Measurements from ENCODE around the gene SPTBN4. TPM values are rescaled to one million over a fixed set of nuclear protein-coding genes. Genes with fewer than 3 reads are reported as not detected.

The SPTBN4 gene
- total and polyA plus RNA-seq, 2 experiments from 2014 or later = 0.67 to 1.3 TPM

DNA sequence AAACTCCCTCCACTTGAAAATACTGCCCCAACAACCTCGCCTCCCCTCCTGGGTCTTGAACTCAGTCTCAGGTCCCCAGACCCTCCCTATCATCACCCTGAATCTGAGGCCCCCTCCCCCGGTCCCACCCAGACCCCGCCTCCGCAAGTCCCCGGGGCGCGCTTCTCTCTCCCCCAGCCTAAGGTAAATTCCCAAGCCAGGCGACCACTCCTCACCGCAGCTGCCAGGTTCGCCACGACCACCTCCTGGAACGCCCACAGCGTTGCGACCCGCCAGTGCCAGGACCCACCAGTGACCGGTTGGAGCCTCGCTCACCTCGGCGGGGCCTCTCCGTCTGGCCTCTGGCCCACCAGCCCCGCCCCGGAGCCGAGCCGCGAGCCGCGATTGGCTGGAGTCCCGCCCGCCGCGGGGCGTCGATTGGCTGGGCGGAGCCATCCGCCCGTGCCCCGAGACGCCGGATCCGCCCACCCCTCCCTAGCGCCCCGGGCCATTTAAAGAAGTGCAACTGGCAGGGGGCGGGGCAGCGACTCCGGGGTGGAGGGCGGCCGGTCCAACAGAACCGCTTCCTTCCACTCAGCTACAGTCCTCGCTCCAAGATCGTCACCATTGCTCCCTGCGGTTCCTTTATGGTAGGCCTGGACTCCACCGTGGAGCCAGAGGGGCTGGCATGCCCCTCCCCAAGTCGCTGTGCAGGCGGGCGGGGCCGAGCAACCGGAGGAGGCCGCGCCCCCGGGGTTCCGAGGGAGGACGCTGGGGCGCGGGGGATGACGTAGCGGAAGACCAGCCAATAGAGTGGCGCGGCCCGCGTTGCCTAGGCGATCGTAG is 22.6 kb upstream of the SPTBN4 start, which contains the start of gene SERTAD3:
Gene SERTAD3 (minus strand): TSS at position 336 of the 825 bp plus-strand sequence. CDS start 2,255 bp downstream, outside the sequence.
- no peaks in the 10 kb centered on the region for H3K36me3 ChIP-seq (replicated peaks; ENCODE audit: insufficient read depth, low read depth)
- peak within 1 kb of the TSS; percentile 57 for H2AFZ ChIP-seq
- H3K9me2 ChIP-seq (replicated peaks; ENCODE audit: insufficient read depth) = no peaks in the 10 kb centered on the region
- no peaks in the 10 kb centered on the region for H3K27me3 ChIP-seq
- peaks cover 27% of the 10 kb centered on the region for H3K4me1 ChIP-seq (ENCODE audit: insufficient read depth)
- TF ChIP-seq EZH2phosphoT487 (IDR thresholded peaks at IDR 0.05; ENCODE audit: low read depth, severe bottlenecking, unreplicated experiment) (no peak), EZH2 (IDR thresholded peaks at IDR 0.05; ENCODE audit: borderline replicate concordance) (no peak), CTCF (IDR thresholded peaks at IDR 0.05; ENCODE audit: poor library complexity) (no peak)
- peaks cover 41% of the 10 kb centered on the region for H3K79me2 ChIP-seq
- peak within 1 kb of the TSS; percentile 60 for H3K4me3 ChIP-seq
- H3K27ac ChIP-seq = peak within 1 kb of the TSS; percentile 98
- peak; percentile 99 for DNase-seq (ENCODE audit: low spot score)
- H3K9me3 ChIP-seq (ENCODE audit: low read depth) = no peaks in the 10 kb centered on the region
- peak within 1 kb of the TSS; percentile 79 for H3K4me2 ChIP-seq
- H4K20me1 ChIP-seq (ENCODE audit: insufficient read depth, poor library complexity, severe bottlenecking) = peaks cover 28% of the 10 kb centered on the region
- under 1% methylated on average over 33 of the region's 72 CpGs for WGBS (ENCODE audit: low lambda C conversion rate, missing lambda C conversion rate)

GRCh38 chr19:40444825-40445312 is 21.9 kb upstream of the SPTBN4 start:
- peaks cover 27% of the 10 kb centered on the region for H3K4me1 ChIP-seq (ENCODE audit: insufficient read depth)
- no peaks in the 10 kb centered on the region for H3K9me3 ChIP-seq (ENCODE audit: low read depth)
- H3K27me3 ChIP-seq = no peaks in the 10 kb centered on the region
- peak overlapping the region; percentile 98 for H3K27ac ChIP-seq
- H4K20me1 ChIP-seq (ENCODE audit: insufficient read depth, poor library complexity, severe bottlenecking) = peaks cover 28% of the 10 kb centered on the region
- TF ChIP-seq EZH2phosphoT487 (IDR thresholded peaks at IDR 0.05; ENCODE audit: low read depth, severe bottlenecking, unreplicated experiment) (no peak), CTCF (IDR thresholded peaks at IDR 0.05; ENCODE audit: poor library complexity) (peak; percentile 51), EZH2 (IDR thresholded peaks at IDR 0.05; ENCODE audit: borderline replicate concordance) (no peak)
- no peak for DNase-seq (ENCODE audit: low spot score)
- no peaks in the 10 kb centered on the region for H3K9me2 ChIP-seq (replicated peaks; ENCODE audit: insufficient read depth)
- H3K36me3 ChIP-seq (replicated peaks; ENCODE audit: insufficient read depth, low read depth) = no peaks in the 10 kb centered on the region
- peak overlapping the region; percentile 7 for H3K4me3 ChIP-seq
- H3K4me2 ChIP-seq = peak overlapping the region; percentile 79
- H3K79me2 ChIP-seq = peaks cover 35% of the 10 kb centered on the region
- 28% methylated on average over 13 of the region's 18 CpGs for WGBS (ENCODE audit: low lambda C conversion rate, missing lambda C conversion rate)
- peak overlapping the region; percentile 57 for H2AFZ ChIP-seq

- peaks cover 20% of the 10 kb centered on the region for H4K20me1 ChIP-seq (ENCODE audit: insufficient read depth, poor library complexity, severe bottlenecking)
- no peaks in the 10 kb centered on the region for H3K36me3 ChIP-seq (replicated peaks; ENCODE audit: insufficient read depth, low read depth)
- peak; percentile 87 for DNase-seq (ENCODE audit: low spot score)
- WGBS (ENCODE audit: low lambda C conversion rate, missing lambda C conversion rate) = 60% methylated on average over 9 of the region's 9 CpGs
- H3K79me2 ChIP-seq = peaks cover 26% of the 10 kb centered on the region
- no peaks in the 10 kb centered on the region for H3K9me3 ChIP-seq (ENCODE audit: low read depth)
- H3K27ac ChIP-seq = peak overlapping the region; percentile 98
- no peak overlapping the region for H3K4me3 ChIP-seq
- H2AFZ ChIP-seq = no peak overlapping the region
- H3K27me3 ChIP-seq = no peaks in the 10 kb centered on the region
- peaks cover 26% of the 10 kb centered on the region for H3K4me1 ChIP-seq (ENCODE audit: insufficient read depth)
- no peaks in the 10 kb centered on the region for H3K9me2 ChIP-seq (replicated peaks; ENCODE audit: insufficient read depth)
- TF ChIP-seq EZH2 (IDR thresholded peaks at IDR 0.05; ENCODE audit: borderline replicate concordance) = no peak
- H3K4me2 ChIP-seq = peak overlapping the region; percentile 79
Observed at GRCh38 chr19:40445780-40446262, 21.0 kb upstream of the SPTBN4 start.

DNA sequence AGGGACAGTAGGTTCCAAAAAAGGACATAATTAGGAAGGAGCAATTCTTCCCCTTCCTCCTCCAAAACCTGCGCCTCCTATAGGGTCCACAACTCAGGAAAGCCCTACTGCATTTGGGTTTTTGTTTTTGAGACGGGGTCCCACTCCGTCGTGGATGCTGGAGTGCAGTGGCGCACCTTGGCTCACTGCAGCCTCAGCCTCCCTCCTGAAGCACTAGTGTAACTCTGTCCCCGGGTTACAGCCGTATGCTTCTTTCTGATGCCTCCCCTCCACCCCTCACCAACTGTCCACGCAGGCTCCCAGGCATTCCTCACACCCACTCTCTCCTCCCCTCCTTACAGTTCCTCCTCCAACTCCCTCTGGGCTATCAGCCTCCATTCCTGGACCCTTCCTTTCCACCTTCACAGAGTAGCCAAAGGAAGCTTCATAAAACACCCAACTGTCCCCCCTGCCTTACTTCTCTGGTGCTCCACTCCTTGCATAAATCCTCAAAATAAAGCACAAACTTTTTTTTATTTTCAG is 20.5 kb upstream of the SPTBN4 start:
- TF ChIP-seq EZH2phosphoT487 (IDR thresholded peaks at IDR 0.05; ENCODE audit: low read depth, severe bottlenecking, unreplicated experiment) (no peak), EZH2 (IDR thresholded peaks at IDR 0.05; ENCODE audit: borderline replicate concordance) (no peak), CTCF (IDR thresholded peaks at IDR 0.05; ENCODE audit: poor library complexity) (no peak)
- H3K79me2 ChIP-seq = peaks cover 21% of the 10 kb centered on the region
- H3K9me2 ChIP-seq (replicated peaks; ENCODE audit: insufficient read depth) = no peaks in the 10 kb centered on the region
- H3K27ac ChIP-seq = peak overlapping the region; percentile 98
- WGBS (ENCODE audit: low lambda C conversion rate, missing lambda C conversion rate) = 83% methylated on average over 8 of the region's 8 CpGs
- no peak overlapping the region for H3K4me2 ChIP-seq
- no peaks in the 10 kb centered on the region for H3K27me3 ChIP-seq
- DNase-seq (ENCODE audit: low spot score) = no peak
- H3K4me1 ChIP-seq (ENCODE audit: insufficient read depth) = peaks cover 21% of the 10 kb centered on the region
- no peaks in the 10 kb centered on the region for H3K36me3 ChIP-seq (replicated peaks; ENCODE audit: insufficient read depth, low read depth)
- H3K4me3 ChIP-seq = no peak overlapping the region
- peaks cover 15% of the 10 kb centered on the region for H4K20me1 ChIP-seq (ENCODE audit: insufficient read depth, poor library complexity, severe bottlenecking)
- H3K9me3 ChIP-seq (ENCODE audit: low read depth) = no peaks in the 10 kb centered on the region
- no peak overlapping the region for H2AFZ ChIP-seq
